ENCODE measurements around the gene AXL.
"Not testable (repeated sequence)": the region's sequence is repeated elsewhere in the genome, so short reads cannot be mapped to it uniquely, and the experiment has no call there.

The AXL gene

GRCh38 chr19:41193430-41194156 lies 25.4 kb upstream of the AXL start:
- H3K4me1 ChIP-seq (ENCODE audit: control insufficient read depth, insufficient read depth, low read length) = peaks cover 24% of the 10 kb centered on the region
- peak overlapping the region; percentile 94 for H3K4me3 ChIP-seq (ENCODE audit: low read depth, low read length)
- H3K27me3 ChIP-seq (ENCODE audit: control insufficient read depth, insufficient read depth, low read length) = no peaks in the 10 kb centered on the region
- peak overlapping the region; percentile 88 for H3K9ac ChIP-seq (ENCODE audit: low read depth, low read length)
- no peaks in the 10 kb centered on the region for H3K9me3 ChIP-seq (ENCODE audit: control insufficient read depth, insufficient read depth, low read length)
- peaks cover 39% of the 10 kb centered on the region for H3K36me3 ChIP-seq (ENCODE audit: control insufficient read depth, insufficient read depth, low read length)

- Histone ChIP-seq H3K4me3 (ENCODE audit: low read depth, low read length) (peak overlapping the region; percentile 94), H3K9ac (ENCODE audit: low read depth, low read length) (no peak overlapping the region), H3K27me3 (ENCODE audit: control insufficient read depth, insufficient read depth, low read length) (no peaks in the 10 kb centered on the region), H3K9me3 (ENCODE audit: control insufficient read depth, insufficient read depth, low read length) (no peaks in the 10 kb centered on the region), H3K4me1 (ENCODE audit: control insufficient read depth, insufficient read depth, low read length) (peaks cover 21% of the 10 kb centered on the region), H3K36me3 (ENCODE audit: control insufficient read depth, insufficient read depth, low read length) (peaks cover 45% of the 10 kb centered on the region)
These were observed 24.9 kb upstream of the AXL start for GRCh38 chr19:41194157-41194552.

GRCh38 chr19:41195675-41196497 lies 23.1 kb upstream of the AXL start:
- H3K27me3 ChIP-seq (ENCODE audit: control insufficient read depth, insufficient read depth, low read length) = no peaks in the 10 kb centered on the region
- H3K4me1 ChIP-seq (ENCODE audit: control insufficient read depth, insufficient read depth, low read length) = peaks cover 12% of the 10 kb centered on the region
- H3K4me3 ChIP-seq (ENCODE audit: low read depth, low read length) = peak overlapping the region; percentile 10
- H3K36me3 ChIP-seq (ENCODE audit: control insufficient read depth, insufficient read depth, low read length) = peaks cover 47% of the 10 kb centered on the region
- H3K9me3 ChIP-seq (ENCODE audit: control insufficient read depth, insufficient read depth, low read length) = no peaks in the 10 kb centered on the region
- H3K9ac ChIP-seq (ENCODE audit: low read depth, low read length) = peak overlapping the region; percentile 37

- Histone ChIP-seq H3K4me1 (ENCODE audit: control insufficient read depth, insufficient read depth, low read length) (peaks cover 12% of the 10 kb centered on the region), H3K9ac (ENCODE audit: low read depth, low read length) (no peak overlapping the region), H3K27me3 (ENCODE audit: control insufficient read depth, insufficient read depth, low read length) (no peaks in the 10 kb centered on the region), H3K36me3 (ENCODE audit: control insufficient read depth, insufficient read depth, low read length) (peaks cover 66% of the 10 kb centered on the region), H3K4me3 (ENCODE audit: low read depth, low read length) (no peak overlapping the region), H3K9me3 (ENCODE audit: control insufficient read depth, insufficient read depth, low read length) (no peaks in the 10 kb centered on the region)
These were observed 20.5 kb upstream of the AXL start for GRCh38 chr19:41198559-41198958.

- H3K27me3 ChIP-seq (ENCODE audit: control insufficient read depth, insufficient read depth, low read length) = no peaks in the 10 kb centered on the region
- H3K9me3 ChIP-seq (ENCODE audit: control insufficient read depth, insufficient read depth, low read length) = no peaks in the 10 kb centered on the region
- no peak overlapping the region for H3K4me3 ChIP-seq (ENCODE audit: low read depth, low read length)
- H3K4me1 ChIP-seq (ENCODE audit: control insufficient read depth, insufficient read depth, low read length) = no peaks in the 10 kb centered on the region
- H3K36me3 ChIP-seq (ENCODE audit: control insufficient read depth, insufficient read depth, low read length) = peaks cover 59% of the 10 kb centered on the region
- no peak overlapping the region for H3K9ac ChIP-seq (ENCODE audit: low read depth, low read length)
These were observed 15.7 kb upstream of the AXL start for GRCh38 chr19:41203371-41203770.

GRCh38 chr19:41204338-41204737 lies 14.7 kb upstream of the AXL start:
- not testable (repeated sequence) for H3K27me3 ChIP-seq (ENCODE audit: control insufficient read depth, insufficient read depth, low read length); H3K9ac ChIP-seq (ENCODE audit: low read depth, low read length); H3K9me3 ChIP-seq (ENCODE audit: control insufficient read depth, insufficient read depth, low read length); H3K4me3 ChIP-seq (ENCODE audit: low read depth, low read length); H3K4me1 ChIP-seq (ENCODE audit: control insufficient read depth, insufficient read depth, low read length)
- H3K36me3 ChIP-seq (ENCODE audit: control insufficient read depth, insufficient read depth, low read length) = peaks cover 51% of the 10 kb centered on the region

GRCh38 chr19:41205995-41206394 lies 13.0 kb upstream of the AXL start:
- Histone ChIP-seq H3K9ac (ENCODE audit: low read depth, low read length) (no peak overlapping the region), H3K4me3 (ENCODE audit: low read depth, low read length) (no peak overlapping the region), H3K4me1 (ENCODE audit: control insufficient read depth, insufficient read depth, low read length) (no peaks in the 10 kb centered on the region), H3K36me3 (ENCODE audit: control insufficient read depth, insufficient read depth, low read length) (peaks cover 49% of the 10 kb centered on the region), H3K9me3 (ENCODE audit: control insufficient read depth, insufficient read depth, low read length) (no peaks in the 10 kb centered on the region), H3K27me3 (ENCODE audit: control insufficient read depth, insufficient read depth, low read length) (no peaks in the 10 kb centered on the region)

GRCh38 chr19:41206456-41206855 lies 12.6 kb upstream of the AXL start:
- H3K27me3 ChIP-seq (ENCODE audit: control insufficient read depth, insufficient read depth, low read length) = no peaks in the 10 kb centered on the region
- no peaks in the 10 kb centered on the region for H3K4me1 ChIP-seq (ENCODE audit: control insufficient read depth, insufficient read depth, low read length)
- peaks cover 44% of the 10 kb centered on the region for H3K36me3 ChIP-seq (ENCODE audit: control insufficient read depth, insufficient read depth, low read length)
- H3K9me3 ChIP-seq (ENCODE audit: control insufficient read depth, insufficient read depth, low read length) = no peaks in the 10 kb centered on the region
- H3K9ac ChIP-seq (ENCODE audit: low read depth, low read length) = no peak overlapping the region
- H3K4me3 ChIP-seq (ENCODE audit: low read depth, low read length) = no peak overlapping the region

GRCh38 chr19:41206926-41207750 lies 11.9 kb upstream of the AXL start:
- no peak overlapping the region for H3K4me3 ChIP-seq (ENCODE audit: low read depth, low read length)

GRCh38 chr19:41214161-41214560 lies 4.9 kb upstream of the AXL start:
- Histone ChIP-seq H3K9me3 (ENCODE audit: control insufficient read depth, insufficient read depth, low read length) (no peaks in the 10 kb centered on the region), H3K27me3 (ENCODE audit: control insufficient read depth, insufficient read depth, low read length) (no peaks in the 10 kb centered on the region), H3K36me3 (ENCODE audit: control insufficient read depth, insufficient read depth, low read length) (no peaks in the 10 kb centered on the region), H3K9ac (ENCODE audit: low read depth, low read length) (no peak overlapping the region), H3K4me1 (ENCODE audit: control insufficient read depth, insufficient read depth, low read length) (no peaks in the 10 kb centered on the region), H3K4me3 (ENCODE audit: low read depth, low read length) (no peak overlapping the region)

More at GRCh38 chr19:41206926-41207750, 11.9 kb upstream of the AXL start:
- no peaks in the 10 kb centered on the region for H3K27me3 ChIP-seq (ENCODE audit: control insufficient read depth, insufficient read depth, low read length)
- peaks cover 41% of the 10 kb centered on the region for H3K36me3 ChIP-seq (ENCODE audit: control insufficient read depth, insufficient read depth, low read length)
- no peaks in the 10 kb centered on the region for H3K4me1 ChIP-seq (ENCODE audit: control insufficient read depth, insufficient read depth, low read length)
- no peak overlapping the region for H3K9ac ChIP-seq (ENCODE audit: low read depth, low read length)
- no peaks in the 10 kb centered on the region for H3K9me3 ChIP-seq (ENCODE audit: control insufficient read depth, insufficient read depth, low read length)

- Histone ChIP-seq H3K36me3 (ENCODE audit: control insufficient read depth, insufficient read depth, low read length) (peaks cover 12% of the 10 kb centered on the region), H3K9ac (ENCODE audit: low read depth, low read length) (no peak overlapping the region), H3K9me3 (ENCODE audit: control insufficient read depth, insufficient read depth, low read length) (no peaks in the 10 kb centered on the region), H3K4me3 (ENCODE audit: low read depth, low read length) (no peak overlapping the region), H3K4me1 (ENCODE audit: control insufficient read depth, insufficient read depth, low read length) (no peaks in the 10 kb centered on the region), H3K27me3 (ENCODE audit: control insufficient read depth, insufficient read depth, low read length) (no peaks in the 10 kb centered on the region)
These were observed 1.3 kb upstream of the AXL start for GRCh38 chr19:41217741-41218140.

Measured in iPS-15b (cell line).